Transverse colon (tissue), 4 donors: Measurements from ENCODE around the gene CLSTN2.

Experiments
- EP300 ChIP-seq: sonication (generic); formaldehyde crosslinking; IDR thresholded peaks from one replicate; pipeline ENCODE4 v1.6.1; 2017; ENCODE audit warnings: antibody characterized with exemption, low read depth
- POLR2AphosphoS5 ChIP-seq, 3 donors: sonication (generic); formaldehyde crosslinking; IDR thresholded peaks; one replicate each; pipeline ENCODE4 v1.6.1; 2016; ENCODE audit warnings: antibody characterized with exemption in 3 of 3
- TF ChIP-seq, protein P1 (sequence below), 5 experiments: fragments of 200-600 bp in 3 of 5; fragments of 450-650 bp in 2 of 5; sonication (generic) in 3 of 5; IDR thresholded peaks; 1 replicate in 2 of 5; 2 replicates in 3 of 5; pipeline ENCODE4 v1.5.1; 2016 to 2017; ENCODE audit warnings: antibody characterized with exemption in 5 of 5, inconsistent platforms in 3 of 5, mild to moderate bottlenecking in 2 of 5, moderate library complexity in 1 of 5

DNA sequence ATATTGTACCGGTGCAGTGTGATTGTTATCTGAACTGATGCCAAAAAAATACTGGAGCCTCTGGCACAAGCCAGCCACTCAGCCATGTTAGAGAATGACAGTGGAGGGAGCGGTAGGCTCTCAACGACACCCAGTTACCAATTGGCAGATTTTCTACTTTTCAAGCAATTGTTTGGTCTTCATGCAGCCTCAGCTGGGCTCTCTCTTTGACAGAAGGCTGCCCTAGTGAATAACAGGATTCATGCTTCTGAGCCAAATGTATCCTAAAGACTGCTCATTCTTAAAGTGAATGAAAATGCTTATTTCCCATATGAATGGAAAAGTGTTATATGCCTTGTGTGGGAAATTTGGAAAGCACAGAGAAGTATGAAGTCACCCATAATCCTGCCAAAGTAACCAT lies 481.7 kb downstream of the CLSTN2 start:
- TF ChIP-seq EP300 (no peak), POLR2AphosphoS5 (IDR thresholded peaks at IDR 0.05) (no peak)
- TF ChIP-seq, protein P1, sequence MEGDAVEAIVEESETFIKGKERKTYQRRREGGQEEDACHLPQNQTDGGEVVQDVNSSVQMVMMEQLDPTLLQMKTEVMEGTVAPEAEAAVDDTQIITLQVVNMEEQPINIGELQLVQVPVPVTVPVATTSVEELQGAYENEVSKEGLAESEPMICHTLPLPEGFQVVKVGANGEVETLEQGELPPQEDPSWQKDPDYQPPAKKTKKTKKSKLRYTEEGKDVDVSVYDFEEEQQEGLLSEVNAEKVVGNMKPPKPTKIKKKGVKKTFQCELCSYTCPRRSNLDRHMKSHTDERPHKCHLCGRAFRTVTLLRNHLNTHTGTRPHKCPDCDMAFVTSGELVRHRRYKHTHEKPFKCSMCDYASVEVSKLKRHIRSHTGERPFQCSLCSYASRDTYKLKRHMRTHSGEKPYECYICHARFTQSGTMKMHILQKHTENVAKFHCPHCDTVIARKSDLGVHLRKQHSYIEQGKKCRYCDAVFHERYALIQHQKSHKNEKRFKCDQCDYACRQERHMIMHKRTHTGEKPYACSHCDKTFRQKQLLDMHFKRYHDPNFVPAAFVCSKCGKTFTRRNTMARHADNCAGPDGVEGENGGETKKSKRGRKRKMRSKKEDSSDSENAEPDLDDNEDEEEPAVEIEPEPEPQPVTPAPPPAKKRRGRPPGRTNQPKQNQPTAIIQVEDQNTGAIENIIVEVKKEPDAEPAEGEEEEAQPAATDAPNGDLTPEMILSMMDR (IDR thresholded peaks at IDR 0.05) = no peak
